HL-60 (cell line): Measurements from ENCODE around the gene FAM170B.

Experiments used
- DNase-seq, 2 experiments: peaks; one replicate each; pipeline ENCODE4 v3.0.0-alpha.2; 2010 to 2020; ENCODE audit warnings: low read depth in 1 of 2, low spot score in 1 of 2
- H3K27ac ChIP-seq: fragments of 250-450 bp; sonication (Bioruptor Pico); replicated peaks from 2 replicates; pipeline ENCODE4 v1.5.1; 2020; ENCODE audit warnings: mild to moderate bottlenecking, moderate library complexity
- H3K27me3 ChIP-seq: fragments of 250-450 bp; sonication (Bioruptor Pico); 2 replicates; pipeline ENCODE4 v1.5.1; 2021; ENCODE audit warnings: mild to moderate bottlenecking, moderate library complexity; ENCODE audit not compliant: insufficient read depth, poor library complexity, severe bottlenecking
- H3K4me3 ChIP-seq: replicated peaks from 2 replicates; pipeline ENCODE4 v1.5.1; 2011; ENCODE audit warnings: mild to moderate bottlenecking, control low read depth, low read length; ENCODE audit not compliant: insufficient read depth
- GABPA ChIP-seq: IDR thresholded peaks from 2 replicates; pipeline ENCODE4 v1.6.1; 2012; ENCODE audit warnings: low read depth
- POLR2AphosphoS5 ChIP-seq: IDR thresholded peaks from 2 replicates; pipeline ENCODE4 v1.6.1; 2012; ENCODE audit warnings: low read depth
- SPI1 ChIP-seq: IDR thresholded peaks from 2 replicates; pipeline ENCODE4 v1.6.1; 2012; ENCODE audit warnings: low read depth, mild to moderate bottlenecking, borderline replicate concordance
- TF ChIP-seq, protein P1 (sequence below): IDR thresholded peaks from 2 replicates; pipeline ENCODE4 v1.6.1; 2012; ENCODE audit warnings: low read depth; ENCODE audit not compliant: insufficient replicate concordance
- TF ChIP-seq, protein P2 (sequence below): IDR thresholded peaks from one replicate; pipeline ENCODE4 v1.5.1; 2011; ENCODE audit warnings: low read length, control low read depth, inconsistent platforms; ENCODE audit not compliant: insufficient read depth

The FAM170B gene

DNA sequence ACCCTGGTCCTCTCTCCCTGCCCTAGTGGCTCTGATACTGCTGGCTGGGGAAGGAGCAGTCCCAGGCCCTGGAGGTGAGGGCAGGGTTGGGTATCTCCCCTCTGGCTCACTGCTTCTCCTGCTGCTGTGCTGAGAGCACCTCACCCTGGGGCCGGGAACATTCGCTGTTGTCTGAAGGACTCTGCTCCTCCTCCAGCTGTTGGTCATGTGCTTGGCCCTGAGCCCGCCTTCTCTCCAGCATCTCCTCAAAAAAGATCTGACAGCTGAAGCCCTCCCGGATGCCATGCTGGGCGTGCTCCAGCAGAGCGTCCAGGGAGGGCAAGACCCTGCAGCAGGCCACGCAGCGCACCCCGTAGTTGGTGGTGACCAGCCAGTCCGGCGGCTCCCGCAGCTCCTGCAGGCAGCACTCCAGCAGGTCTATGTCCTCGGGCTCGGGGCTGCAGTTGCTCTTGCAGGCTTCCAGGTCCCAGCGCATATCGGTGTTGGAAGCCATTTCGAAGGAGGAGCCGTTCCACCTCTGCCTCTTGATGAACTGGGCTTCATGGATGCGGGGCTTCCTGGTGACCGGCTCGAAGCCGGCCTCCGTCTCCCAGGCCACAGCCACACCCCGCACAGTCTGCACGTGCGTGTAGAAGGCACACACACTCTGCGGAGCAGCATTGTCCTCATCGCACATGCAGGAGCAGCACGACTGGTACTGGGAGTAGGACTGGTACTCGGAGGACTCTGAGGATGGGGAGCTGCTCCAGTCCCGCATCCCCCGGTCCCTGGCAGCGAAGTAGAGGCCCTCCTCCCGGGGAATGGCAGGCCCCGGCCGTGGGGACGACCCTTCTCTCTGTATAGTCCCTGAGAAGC is 2.1 kb downstream of the FAM170B start:
- Histone ChIP-seq H3K27me3 (no peaks in the 10 kb centered on the region), H3K4me3 (no peak overlapping the region), H3K27ac (no peak overlapping the region)
- TF ChIP-seq SPI1 (no peak), GABPA (no peak), POLR2AphosphoS5 (no peak)
- TF ChIP-seq, protein P1, sequence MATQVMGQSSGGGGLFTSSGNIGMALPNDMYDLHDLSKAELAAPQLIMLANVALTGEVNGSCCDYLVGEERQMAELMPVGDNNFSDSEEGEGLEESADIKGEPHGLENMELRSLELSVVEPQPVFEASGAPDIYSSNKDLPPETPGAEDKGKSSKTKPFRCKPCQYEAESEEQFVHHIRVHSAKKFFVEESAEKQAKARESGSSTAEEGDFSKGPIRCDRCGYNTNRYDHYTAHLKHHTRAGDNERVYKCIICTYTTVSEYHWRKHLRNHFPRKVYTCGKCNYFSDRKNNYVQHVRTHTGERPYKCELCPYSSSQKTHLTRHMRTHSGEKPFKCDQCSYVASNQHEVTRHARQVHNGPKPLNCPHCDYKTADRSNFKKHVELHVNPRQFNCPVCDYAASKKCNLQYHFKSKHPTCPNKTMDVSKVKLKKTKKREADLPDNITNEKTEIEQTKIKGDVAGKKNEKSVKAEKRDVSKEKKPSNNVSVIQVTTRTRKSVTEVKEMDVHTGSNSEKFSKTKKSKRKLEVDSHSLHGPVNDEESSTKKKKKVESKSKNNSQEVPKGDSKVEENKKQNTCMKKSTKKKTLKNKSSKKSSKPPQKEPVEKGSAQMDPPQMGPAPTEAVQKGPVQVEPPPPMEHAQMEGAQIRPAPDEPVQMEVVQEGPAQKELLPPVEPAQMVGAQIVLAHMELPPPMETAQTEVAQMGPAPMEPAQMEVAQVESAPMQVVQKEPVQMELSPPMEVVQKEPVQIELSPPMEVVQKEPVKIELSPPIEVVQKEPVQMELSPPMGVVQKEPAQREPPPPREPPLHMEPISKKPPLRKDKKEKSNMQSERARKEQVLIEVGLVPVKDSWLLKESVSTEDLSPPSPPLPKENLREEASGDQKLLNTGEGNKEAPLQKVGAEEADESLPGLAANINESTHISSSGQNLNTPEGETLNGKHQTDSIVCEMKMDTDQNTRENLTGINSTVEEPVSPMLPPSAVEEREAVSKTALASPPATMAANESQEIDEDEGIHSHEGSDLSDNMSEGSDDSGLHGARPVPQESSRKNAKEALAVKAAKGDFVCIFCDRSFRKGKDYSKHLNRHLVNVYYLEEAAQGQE: no peak
- TF ChIP-seq, protein P2, sequence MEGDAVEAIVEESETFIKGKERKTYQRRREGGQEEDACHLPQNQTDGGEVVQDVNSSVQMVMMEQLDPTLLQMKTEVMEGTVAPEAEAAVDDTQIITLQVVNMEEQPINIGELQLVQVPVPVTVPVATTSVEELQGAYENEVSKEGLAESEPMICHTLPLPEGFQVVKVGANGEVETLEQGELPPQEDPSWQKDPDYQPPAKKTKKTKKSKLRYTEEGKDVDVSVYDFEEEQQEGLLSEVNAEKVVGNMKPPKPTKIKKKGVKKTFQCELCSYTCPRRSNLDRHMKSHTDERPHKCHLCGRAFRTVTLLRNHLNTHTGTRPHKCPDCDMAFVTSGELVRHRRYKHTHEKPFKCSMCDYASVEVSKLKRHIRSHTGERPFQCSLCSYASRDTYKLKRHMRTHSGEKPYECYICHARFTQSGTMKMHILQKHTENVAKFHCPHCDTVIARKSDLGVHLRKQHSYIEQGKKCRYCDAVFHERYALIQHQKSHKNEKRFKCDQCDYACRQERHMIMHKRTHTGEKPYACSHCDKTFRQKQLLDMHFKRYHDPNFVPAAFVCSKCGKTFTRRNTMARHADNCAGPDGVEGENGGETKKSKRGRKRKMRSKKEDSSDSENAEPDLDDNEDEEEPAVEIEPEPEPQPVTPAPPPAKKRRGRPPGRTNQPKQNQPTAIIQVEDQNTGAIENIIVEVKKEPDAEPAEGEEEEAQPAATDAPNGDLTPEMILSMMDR: no peak
- no peak for DNase-seq

DNA sequence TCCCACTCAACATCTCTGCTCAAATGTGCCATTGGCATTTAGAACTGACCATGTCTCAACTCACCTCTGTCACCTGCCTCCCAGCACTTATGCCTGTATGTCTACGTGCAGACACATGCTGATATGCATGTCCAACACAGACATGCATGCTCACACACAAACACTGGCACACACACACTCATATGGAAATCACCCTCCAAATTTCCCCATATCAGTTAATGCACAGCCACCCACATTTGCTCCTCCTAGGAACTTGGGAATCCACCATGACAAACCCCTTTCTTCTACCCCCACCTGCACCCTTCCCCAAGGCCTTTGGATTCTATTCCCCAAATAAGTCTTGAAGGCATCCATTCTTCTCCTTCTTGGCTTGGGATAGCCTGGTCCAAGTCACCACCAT is 4.4 kb downstream of the FAM170B start:
- H3K27me3 ChIP-seq: no peaks in the 10 kb centered on the region
- H3K27ac ChIP-seq: no peak overlapping the region
- DNase-seq: no peak
- no peak overlapping the region for H3K4me3 ChIP-seq
- TF ChIP-seq GABPA: no peak
- no peak for TF ChIP-seq SPI1
- TF ChIP-seq, protein P1: no peak
- TF ChIP-seq, protein P2: no peak
- TF ChIP-seq POLR2AphosphoS5: no peak

DNA sequence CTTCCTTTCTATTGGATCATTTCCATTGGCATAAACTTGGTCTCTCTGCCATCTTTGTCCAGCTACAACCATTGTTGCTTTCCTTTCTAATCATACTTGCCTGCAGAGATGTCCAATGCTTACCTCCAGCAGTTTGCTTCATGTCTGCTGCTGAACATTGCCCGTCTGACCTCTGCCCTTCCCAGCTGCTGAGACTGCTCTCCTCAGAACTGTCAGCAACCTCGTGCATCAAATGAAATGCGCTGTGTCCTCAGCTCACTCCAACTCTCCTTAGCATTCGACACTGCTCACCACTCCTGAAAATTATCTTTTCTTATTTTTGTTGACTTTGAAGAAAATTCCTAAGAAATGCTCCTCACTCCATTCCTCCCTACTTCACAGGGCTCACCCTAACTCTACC is 5.0 kb downstream of the FAM170B start:
- TF ChIP-seq, protein P1: no peak
- TF ChIP-seq GABPA: no peak
- TF ChIP-seq, protein P2: no peak
- TF ChIP-seq SPI1: no peak
- TF ChIP-seq POLR2AphosphoS5: no peak
- no peak for DNase-seq
- Histone ChIP-seq H3K27ac (no peak overlapping the region), H3K4me3 (no peak overlapping the region), H3K27me3 (no peaks in the 10 kb centered on the region)
